ENCODE measurements around the gene PGBD1. TPM values are rescaled to one million over a fixed set of nuclear protein-coding genes. Genes with fewer than 3 reads are reported as not detected.

The PGBD1 gene
- total RNA-seq, 1 experiment from 2014 or later, result 6.3 TPM

DNA sequence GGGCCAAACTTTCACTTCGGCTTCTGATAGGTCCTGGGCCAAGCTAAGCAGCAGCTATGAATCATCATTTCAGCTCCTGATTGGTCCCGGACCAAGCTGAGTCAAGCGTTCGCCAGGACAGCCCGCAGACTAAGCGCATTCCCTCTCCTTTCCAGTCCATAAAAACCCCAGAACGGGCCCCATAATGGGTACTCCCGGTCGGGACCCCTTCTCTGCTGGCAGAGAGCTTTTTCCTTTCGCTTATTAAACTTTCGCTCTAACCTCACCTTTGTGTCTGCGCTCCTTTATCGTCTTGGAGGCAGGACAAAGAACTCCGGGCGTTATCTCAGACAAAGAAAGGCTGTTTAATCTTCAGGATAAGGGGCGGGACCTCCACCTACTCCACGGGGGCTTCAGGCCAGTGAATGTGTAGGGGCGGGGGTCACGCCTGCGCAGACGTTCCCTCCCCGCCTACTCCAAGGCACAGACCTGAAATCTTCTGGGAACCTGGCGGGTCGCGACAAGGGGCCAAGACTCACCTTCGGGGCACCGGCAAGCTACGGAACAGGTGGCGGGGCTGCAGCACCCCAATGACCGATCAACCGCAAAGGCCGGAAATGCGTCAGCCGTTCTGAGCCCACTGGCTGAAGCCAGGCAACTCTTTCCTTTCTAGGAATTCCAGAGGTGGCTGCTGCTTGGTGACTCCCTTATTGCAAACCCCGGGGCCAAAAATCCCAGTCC, 54.4 kb downstream of the PGBD1 start, which contains the start of gene ZSCAN31:
TSS of gene ZSCAN31 (minus strand) at position 585 of the 720 bp plus-strand sequence. CDS start 6,465 bp downstream, outside the sequence.
- peak; percentile 98 for DNase-seq (ENCODE audit: low spot score)

DNA sequence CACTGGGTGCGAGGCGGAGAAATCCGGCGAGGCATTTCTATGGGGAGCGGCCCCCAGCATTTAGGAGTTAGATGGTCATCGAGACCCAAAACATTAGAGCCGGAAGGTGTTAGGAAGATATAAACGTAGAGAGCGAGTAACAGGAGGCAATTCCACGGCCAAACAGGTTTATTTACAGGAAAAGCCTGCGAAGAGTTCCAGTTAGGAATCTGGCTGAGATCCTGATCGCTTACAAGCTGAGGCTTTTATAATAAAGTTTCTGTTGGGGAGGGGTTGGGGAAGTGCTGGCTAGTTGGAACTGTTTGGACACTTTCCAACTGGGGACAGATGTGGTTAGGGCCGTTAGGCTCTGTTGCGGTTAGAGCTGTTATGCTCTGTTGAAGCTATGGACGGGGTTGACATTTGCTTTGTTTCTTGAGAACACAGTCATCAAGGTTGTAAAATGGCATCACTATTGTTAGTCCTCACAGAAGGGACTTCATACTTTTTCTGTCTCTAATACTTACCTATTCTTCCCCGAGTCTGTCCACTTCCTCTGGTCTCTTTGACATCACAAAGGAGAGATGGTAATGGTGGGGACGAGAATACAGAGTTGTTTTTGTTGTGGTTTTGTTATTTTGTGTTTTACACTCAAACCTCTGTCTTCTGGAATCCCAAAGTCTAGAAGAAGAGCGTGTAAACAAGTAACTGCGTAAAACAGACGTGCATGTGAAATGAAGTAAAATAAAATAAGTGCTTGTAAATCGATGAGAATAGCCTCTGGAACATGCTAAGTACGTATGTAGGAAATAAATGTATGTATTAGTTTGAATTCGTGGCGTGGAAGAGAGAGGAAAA, 55.1 kb downstream of the PGBD1 start:
- DNase-seq (ENCODE audit: low spot score), result peak; percentile 78

DNA sequence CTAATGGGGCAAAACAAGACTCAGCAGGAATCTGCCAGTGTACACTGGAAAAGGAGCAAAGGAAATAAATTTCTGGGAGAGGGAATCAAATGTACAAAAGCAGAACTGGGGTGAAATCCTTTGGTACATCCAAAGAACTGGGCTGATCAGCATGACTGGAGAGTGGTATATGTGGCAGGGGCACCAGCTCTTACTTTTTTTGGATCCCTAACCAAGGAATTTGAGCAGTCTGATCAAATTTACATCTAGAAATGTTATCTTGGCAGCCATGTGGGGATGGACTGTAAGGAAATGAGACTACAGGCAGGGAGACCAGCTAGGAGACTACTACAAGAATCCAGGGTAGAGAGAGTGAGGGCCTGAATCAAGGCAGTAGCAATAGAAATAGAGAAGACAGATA, 55.7 kb downstream of the PGBD1 start:
- DNase-seq (ENCODE audit: low spot score), result no peak

DNA sequence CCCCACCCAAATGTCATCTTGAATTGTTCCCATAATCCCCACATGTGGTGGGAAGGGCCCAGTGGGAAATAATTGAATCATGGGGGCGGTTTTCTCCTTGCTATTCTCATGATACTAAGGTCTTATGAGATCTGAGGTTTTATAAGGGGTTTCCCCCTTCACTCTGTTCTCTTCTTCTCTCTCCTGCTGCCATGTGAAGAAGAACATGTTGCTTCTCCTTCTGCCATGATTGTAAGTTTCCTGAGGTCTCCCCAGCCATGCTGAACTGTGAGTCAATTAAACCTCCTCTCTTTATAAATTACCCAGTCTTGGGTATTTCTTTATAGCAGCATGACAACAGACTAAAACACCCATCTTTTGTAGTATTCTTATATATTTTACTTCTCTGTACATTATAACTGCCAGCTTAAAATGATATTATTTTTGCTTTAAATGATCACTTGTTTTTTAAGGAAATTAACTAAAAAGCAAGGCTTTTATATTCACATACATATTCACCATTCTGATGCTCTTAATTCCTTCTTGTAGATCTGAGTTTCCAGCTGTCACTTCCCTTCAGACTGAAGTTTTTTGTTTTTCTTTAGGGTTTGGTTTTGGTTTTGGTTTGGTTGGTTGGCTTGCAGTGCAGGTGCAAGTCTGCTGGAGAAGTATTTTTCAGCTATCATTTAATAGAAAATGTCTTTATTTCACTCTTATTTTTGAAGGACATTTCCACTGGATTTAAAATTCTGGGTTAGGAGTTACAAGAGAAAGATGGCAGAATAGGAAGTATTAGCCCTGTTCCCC, 59.1 kb downstream of the PGBD1 start:
- no peak for DNase-seq (ENCODE audit: low spot score)

DNA sequence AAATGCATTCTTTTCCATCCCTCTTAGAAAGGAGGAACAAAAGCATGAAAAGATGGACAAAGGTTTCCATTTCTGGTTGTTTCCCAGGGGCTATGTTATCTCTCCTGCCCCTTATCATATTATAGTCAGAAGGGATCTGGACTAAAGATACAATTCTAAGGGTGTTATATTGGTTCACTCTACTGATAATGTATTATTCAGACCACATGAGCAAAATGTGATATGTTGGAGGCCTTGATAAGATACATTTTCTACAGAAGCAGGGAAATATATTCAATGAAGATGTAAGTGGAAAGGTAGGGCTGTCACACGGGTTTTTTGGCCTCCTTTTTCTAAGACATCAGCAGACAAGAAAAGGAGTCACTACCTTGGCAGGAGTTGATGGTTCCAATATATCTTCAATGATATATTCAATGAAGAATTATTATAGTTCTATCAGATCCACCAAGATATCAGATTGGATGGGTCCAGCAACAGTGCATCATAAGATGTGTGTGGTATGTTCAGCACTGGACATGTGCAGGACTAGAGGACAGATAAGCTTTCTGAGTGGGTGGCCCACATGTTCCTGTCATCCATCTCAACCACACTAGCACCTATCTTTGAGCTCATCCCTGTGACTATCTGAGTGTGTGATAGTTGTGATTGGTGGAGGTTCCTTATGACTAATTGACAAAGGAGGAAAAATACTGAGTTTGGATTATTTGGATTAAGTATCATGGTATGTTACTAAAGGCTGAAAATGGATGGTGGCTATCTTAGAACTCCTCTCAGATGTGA, 62.7 kb downstream of the PGBD1 start:
- no peak for DNase-seq (ENCODE audit: low spot score)

DNA sequence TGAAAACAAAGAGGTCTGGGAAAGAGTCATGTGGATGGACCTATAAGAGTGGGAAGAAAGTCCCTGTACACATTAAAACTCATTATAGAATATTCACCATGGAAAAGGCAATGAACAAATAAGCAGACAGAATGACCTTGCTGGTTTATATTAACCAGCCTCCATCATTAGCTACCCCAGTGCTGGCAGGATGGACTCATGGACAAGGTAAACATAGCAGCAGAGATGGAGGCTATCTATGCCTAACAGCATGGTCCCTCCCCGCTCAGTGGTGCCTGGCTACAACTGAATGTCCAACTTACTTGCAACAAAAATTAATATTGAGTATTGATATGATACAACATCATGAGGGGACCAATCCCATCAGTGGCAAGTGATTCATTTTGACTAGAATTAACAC, 63.8 kb downstream of the PGBD1 start:
- no peak for DNase-seq (ENCODE audit: low spot score)

DNA sequence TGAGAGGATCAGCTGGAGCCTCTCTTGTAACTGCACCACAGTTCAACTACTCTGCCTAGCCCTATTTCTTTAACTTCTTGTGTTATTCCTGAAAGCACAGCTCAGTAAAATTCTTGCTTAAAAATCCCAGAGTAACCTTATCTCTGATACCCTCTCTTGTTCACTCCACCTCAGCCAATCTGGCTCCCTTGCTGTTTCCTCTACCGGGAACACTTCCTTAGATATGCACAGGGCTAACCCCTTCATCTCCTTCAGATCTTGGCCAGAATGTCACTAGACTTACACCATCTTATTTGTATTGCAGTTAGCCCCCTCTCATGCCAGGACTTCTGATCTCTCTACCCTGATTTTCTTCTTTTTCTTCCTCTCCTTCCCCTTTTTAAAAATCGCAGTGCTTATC, 65.7 kb downstream of the PGBD1 start:
- no peak for DNase-seq (ENCODE audit: low spot score)

DNA sequence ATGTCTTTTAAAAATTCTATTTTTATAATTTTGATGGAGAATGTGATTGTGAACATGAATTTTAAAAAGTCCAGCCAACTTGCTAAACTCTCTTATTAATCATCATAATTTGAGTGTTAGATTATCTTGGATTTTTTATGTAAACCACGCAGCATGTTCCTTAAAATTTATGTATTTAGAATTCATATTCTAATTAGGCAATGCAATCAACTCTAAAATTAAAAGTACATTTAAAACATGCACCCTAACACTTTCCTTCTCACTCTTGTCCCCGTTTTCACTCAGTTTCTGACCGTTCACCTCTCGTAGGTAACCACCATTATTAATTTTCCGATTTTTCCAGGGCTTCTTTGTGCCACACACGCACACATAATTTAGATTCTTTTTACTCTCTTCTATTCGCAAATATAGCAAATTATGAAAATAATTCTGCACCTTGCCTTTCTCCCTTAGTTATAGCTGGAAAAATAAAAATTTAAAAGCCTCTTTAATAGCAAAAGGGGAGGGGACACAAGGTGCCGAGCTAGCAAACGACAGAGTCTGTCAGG, 68.0 kb downstream of the PGBD1 start:
- no peak for DNase-seq (ENCODE audit: low spot score)

DNA sequence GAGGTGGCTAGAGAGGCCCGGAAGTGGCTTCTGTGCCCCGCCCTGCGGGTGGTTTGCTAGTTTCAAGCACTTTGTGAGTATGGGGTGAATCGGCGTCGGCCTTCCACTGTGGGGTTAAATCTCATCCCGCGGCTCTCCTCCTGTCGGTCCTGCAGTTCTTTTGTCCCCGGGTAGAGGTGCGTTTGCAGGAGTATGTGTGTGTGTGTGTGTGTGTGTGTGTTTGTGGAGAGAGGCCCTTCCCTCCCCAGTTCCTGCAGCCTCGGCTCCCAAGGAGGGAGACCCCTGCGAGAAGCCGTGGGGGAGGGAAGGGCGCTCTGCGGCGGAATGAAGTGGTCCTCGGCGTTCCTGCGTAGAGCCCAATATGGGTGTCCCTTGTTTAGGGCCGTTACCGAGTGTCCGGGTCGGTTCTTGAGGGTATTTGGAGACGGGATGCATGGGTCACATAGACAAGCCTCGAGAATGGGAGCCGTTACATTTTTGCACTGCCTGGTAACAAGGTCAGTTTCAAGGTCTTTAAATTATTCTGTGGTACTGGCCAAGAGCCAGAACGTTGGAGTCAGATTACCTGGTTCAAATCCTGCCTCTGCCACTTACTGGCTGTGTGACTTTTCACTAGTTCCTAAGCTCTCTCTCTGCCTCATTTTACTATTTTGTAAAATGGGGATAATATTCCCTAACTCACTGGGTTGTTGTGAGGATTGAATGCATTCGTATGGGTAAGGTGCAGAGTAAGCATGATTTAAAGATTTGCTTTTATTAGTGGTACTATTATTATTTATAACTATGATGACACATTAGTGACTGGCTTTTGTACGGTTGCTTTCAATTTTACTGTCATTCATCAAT, 68.7 kb downstream of the PGBD1 start, which contains the start of gene ZKSCAN3:
TSS of gene ZKSCAN3 (plus strand) at position 56 of the 846 bp plus-strand sequence. CDS start 9,640 bp downstream, outside the sequence.
- peak; percentile 77 for DNase-seq (ENCODE audit: low spot score)

DNA sequence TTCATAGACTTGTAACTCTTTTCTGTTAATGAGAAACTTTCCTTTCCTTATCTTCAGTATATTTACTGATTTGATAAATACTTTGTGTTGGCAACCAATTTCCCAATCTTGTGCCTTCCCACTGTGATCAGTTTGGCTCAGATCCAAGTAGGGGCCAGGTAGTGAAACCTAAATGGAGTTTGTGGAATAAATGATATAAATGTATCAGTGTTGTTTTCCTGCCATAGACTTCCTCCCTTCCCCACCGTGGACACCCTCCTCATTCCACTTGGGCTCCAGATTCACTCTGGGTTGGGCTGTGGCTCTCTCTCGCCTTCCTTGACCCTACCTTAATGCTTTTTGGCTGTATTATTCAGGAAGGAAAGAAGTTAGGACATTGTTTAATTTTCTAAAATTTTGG, 69.7 kb downstream of the PGBD1 start:
- peak; percentile 16 for DNase-seq (ENCODE audit: low spot score)

DNA sequence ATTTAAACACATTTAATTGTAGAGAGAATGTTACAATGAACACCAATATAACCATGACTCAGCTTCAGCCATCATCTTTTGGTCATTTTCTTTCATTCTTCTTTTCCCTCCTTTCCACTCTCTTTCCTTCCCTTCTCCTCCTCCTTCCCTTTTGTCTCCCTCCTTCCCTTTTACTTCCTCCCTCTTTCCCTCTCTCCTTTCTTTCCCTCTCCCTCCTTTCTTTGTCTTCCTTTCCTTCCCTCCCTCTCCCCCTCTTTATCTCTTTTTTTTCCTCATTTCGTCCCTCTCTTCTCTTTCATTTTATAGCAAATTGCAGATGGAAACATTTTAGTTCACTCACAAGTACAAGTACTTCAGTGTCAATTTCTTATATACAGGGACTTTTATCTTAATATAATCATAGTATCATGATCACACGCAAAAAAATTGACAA, 70.1 kb downstream of the PGBD1 start:
- DNase-seq (ENCODE audit: low spot score), result no peak

Other genes with a start within 250 kb of the PGBD1 start
- 0.16 and 1.2 TPM in 2 replicates for gene ZNF165, start 201.0 kb upstream of the PGBD1 start, total RNA-seq (2014; rRNA removed; shearing (Covaris generic))
- gene ZSCAN16, start 157.0 kb upstream of the PGBD1 start, total RNA-seq (2014; rRNA removed; shearing (Covaris generic)), result 3.5 and 9.9 TPM in 2 replicates
- gene ZKSCAN8, start 139.7 kb upstream of the PGBD1 start, total RNA-seq (2014; rRNA removed; shearing (Covaris generic)), result 7.4 and 10.1 TPM in 2 replicates
- 12.3 and 13.9 TPM in 2 replicates for gene ZSCAN9, start 56.3 kb upstream of the PGBD1 start, total RNA-seq (2014; rRNA removed; shearing (Covaris generic))
- 3.1 and 3.8 TPM in 2 replicates for gene ZKSCAN4, start 29.3 kb upstream of the PGBD1 start, total RNA-seq (2014; rRNA removed; shearing (Covaris generic))
- not detected in 2 replicates for gene NKAPL, start 22.3 kb upstream of the PGBD1 start, total RNA-seq (2014; rRNA removed; shearing (Covaris generic))
- gene ZSCAN26, start 14.4 kb upstream of the PGBD1 start, total RNA-seq (2014; rRNA removed; shearing (Covaris generic)), result 13.6 and 14.1 TPM in 2 replicates
- gene ZSCAN31, start 54.6 kb downstream of the PGBD1 start, total RNA-seq (2014; rRNA removed; shearing (Covaris generic)), result 182 and 210 TPM in 2 replicates
- gene ZKSCAN3, start 68.4 kb downstream of the PGBD1 start, total RNA-seq (2014; rRNA removed; shearing (Covaris generic)), result 3.7 and 4.1 TPM in 2 replicates
- gene ZSCAN12, start 118.2 kb downstream of the PGBD1 start, total RNA-seq (2014; rRNA removed; shearing (Covaris generic)), result 6.0 and 6.9 TPM in 2 replicates
- gene ZSCAN23, start 161.9 kb downstream of the PGBD1 start, total RNA-seq (2014; rRNA removed; shearing (Covaris generic)), result 0.64 and 2.4 TPM in 2 replicates
- gene GPX6, start 234.2 kb downstream of the PGBD1 start, total RNA-seq (2014; rRNA removed; shearing (Covaris generic)), result not detected in 2 replicates
- not detected in 2 replicates for gene GPX5, start 244.3 kb downstream of the PGBD1 start, total RNA-seq (2014; rRNA removed; shearing (Covaris generic))